Uterus (tissue), 2 donors: ENCODE data around the gene DNAH11.

Experiments
- CTCF ChIP-seq, 4 experiments: fragments of 200-600 bp in 2 of 4; fragments of 450-650 bp in 2 of 4; sonication (generic) in 2 of 4; IDR thresholded peaks; one replicate each; pipeline ENCODE4 v1.5.1; 2016 to 2019; ENCODE audit warnings: antibody characterized with exemption in 4 of 4, mild to moderate bottlenecking in 2 of 4, moderate library complexity in 1 of 4
- POLR2A ChIP-seq, 2 donors: fragments of 450-650 bp; IDR thresholded peaks; one replicate each; pipeline ENCODE4 v1.6.1; 2016; ENCODE audit warnings: antibody characterized with exemption in 2 of 2, mild to moderate bottlenecking in 1 of 2, moderate library complexity in 1 of 2

GRCh38 chr7:21504021-21504420, 38.8 kb upstream of the DNAH11 start:
- TF ChIP-seq CTCF (IDR thresholded peaks at IDR 0.05): no peak
- TF ChIP-seq POLR2A (IDR thresholded peaks at IDR 0.05): no peak
